ENCODE data around the gene FBLN2.

FBLN2 gene

DNA sequence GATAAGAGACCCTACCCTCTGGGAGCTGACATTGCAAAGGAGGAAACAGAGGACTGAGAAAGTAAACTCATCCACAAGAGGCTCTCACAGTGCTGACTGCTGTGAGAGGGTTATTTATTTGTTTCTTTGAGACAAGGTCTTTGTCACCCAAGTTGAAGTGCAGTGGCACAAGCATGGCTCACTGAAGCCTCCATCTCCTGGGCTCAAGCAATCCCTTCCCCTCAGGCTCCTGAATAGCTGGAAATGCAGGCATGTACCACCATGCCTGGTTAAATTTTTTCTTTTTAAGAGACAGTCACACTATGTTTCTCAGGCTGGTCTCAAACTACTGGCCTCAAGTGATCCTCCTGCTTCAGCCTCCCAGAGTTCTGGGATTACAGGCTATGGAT is 52.8 kb downstream of the FBLN2 start:
- DNase-seq (ENCODE audit: low read depth) = no peak
- H3K4me3 ChIP-seq (ENCODE audit: low read depth, low read length) = no peak overlapping the region
- TF ChIP-seq, protein P1, sequence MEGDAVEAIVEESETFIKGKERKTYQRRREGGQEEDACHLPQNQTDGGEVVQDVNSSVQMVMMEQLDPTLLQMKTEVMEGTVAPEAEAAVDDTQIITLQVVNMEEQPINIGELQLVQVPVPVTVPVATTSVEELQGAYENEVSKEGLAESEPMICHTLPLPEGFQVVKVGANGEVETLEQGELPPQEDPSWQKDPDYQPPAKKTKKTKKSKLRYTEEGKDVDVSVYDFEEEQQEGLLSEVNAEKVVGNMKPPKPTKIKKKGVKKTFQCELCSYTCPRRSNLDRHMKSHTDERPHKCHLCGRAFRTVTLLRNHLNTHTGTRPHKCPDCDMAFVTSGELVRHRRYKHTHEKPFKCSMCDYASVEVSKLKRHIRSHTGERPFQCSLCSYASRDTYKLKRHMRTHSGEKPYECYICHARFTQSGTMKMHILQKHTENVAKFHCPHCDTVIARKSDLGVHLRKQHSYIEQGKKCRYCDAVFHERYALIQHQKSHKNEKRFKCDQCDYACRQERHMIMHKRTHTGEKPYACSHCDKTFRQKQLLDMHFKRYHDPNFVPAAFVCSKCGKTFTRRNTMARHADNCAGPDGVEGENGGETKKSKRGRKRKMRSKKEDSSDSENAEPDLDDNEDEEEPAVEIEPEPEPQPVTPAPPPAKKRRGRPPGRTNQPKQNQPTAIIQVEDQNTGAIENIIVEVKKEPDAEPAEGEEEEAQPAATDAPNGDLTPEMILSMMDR (IDR thresholded peaks at IDR 0.05; ENCODE audit: insufficient read depth, low read depth, low read length, missing control alignments) = no peak

DNA sequence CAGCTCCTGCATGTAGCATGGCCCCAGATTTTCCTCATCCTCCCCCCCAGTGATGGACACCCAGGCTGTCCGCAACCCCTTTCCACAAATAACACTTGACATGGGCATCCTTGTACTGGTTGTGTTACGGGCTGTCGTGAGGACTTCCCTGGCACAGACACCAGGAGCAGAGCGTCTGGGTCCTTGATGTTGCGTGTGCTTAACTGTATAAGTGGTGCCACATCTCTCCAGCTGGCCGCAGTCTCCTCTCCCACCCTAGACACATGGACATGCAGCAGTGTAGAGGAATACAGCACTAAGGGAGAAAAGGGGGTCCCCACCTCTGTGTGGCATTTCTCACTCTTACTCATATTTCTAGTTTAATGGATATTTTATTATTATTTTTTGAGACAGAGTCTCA is 56.6 kb downstream of the FBLN2 start:
- no peak overlapping the region for H3K4me3 ChIP-seq (ENCODE audit: low read depth, low read length)
- no peak for DNase-seq (ENCODE audit: low read depth)
- TF ChIP-seq, protein P1 (IDR thresholded peaks at IDR 0.05; ENCODE audit: insufficient read depth, low read depth, low read length, missing control alignments) = no peak

DNA sequence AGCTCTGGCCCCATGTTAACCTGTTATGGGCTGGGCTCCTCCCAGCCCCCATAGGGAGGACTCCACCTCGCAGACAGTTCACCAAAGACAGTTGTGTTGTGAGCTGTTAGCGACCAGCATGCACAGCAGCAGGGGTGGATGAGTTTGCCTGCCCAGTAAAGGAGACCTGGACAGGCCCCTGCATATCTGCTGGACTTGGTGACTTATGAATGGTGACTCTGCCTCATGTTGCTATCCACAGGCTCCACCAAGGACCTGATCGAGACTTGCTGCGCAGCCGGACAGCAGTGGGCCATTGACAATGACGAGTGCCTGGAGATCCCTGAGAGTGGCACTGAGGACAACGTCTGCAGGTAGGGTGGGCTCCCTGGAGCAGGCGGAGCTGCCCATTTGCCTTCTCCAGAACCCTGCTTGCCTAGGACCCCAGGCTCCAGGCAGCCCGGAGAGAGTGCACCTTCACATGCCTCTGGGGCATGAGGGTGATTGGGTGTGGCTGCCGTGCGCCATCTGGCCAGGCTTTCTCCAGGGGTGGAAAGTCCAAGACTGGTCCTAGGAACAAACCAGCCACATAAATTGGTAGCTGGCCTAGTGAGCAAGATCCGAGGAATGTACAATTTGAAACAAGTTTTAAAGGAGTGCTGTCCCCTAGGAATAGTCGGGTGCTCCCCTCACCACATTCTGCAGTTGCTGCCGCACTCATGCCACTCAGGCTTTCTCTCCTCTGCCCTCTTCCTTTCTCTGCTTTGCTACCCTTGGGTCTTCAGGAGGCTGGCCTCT is 59.1 kb downstream of the FBLN2 start:
- DNase-seq (ENCODE audit: low read depth) = no peak
- H3K4me3 ChIP-seq (ENCODE audit: low read depth, low read length) = no peak overlapping the region
- TF ChIP-seq, protein P1 (IDR thresholded peaks at IDR 0.05; ENCODE audit: insufficient read depth, low read depth, low read length, missing control alignments) = no peak

DNA sequence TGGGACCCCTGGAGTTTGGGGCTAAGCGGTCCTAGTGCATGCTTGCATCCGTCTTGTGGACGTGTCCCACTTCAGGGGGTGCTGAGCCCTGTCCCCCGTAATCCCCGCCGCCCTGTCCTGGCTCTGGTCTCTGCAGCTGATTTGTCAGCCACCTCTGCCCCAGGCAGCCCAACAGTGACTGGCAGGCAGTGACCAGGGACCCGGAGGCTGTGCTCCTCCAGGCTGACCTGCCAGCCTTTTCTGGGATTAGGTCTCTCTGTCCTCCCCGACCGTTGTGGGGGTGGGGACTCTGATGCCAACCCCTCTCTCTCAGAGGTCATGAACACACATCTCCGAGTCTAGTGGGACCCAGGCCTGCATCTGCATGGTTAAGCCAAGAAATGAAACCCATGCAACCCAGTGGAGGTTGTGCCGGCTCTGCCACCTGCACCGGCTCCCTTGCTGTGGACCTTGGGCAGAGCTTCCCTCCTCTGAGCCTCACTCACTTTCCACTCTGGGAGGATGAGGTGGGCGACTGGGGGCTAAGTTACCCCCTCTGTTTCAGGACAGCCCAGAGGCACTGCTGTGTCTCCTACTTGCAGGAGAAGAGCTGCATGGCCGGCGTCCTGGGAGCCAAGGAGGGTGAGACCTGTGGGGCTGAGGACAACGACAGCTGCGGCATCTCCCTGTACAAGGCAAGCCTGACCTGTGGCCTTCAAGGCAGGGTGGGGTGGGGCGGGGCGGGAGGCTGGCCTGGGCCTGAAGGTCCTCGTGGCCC is 60.2 kb downstream of the FBLN2 start:
- DNase-seq (ENCODE audit: low read depth) = no peak
- TF ChIP-seq, protein P1 (IDR thresholded peaks at IDR 0.05; ENCODE audit: insufficient read depth, low read depth, low read length, missing control alignments) = no peak
- no peak overlapping the region for H3K4me3 ChIP-seq (ENCODE audit: low read depth, low read length)

DNA sequence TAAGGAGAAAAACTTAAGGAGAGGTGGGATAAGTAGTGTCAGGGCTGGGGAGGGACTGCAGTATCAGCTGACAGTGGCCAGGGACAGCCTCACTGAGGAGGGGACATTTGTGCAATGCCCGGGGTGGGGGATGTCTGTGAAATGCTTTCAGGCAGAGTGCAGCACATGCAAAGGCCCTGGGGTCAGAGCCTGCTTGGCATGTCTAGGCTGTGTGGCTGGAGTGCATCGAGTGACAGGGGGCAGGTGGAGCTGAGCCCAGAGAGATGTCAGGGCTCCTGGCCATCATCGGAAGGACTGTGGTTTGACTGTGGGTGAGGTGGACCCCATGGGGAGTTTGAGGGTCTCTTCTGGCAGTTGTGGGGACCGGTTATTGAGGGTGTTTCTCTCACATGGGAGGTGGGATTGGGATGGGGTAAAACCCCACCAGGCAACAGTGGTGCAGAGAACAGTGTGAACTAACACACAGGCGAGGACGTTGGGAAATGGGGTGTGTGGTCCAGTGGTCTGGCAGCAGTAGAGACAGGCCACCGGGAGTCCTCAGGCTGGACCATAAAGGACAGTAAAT is 61.2 kb downstream of the FBLN2 start:
- TF ChIP-seq, protein P1 (IDR thresholded peaks at IDR 0.05; ENCODE audit: insufficient read depth, low read depth, low read length, missing control alignments) = no peak
- no peak overlapping the region for H3K4me3 ChIP-seq (ENCODE audit: low read depth, low read length)
- no peak for DNase-seq (ENCODE audit: low read depth)

DNA sequence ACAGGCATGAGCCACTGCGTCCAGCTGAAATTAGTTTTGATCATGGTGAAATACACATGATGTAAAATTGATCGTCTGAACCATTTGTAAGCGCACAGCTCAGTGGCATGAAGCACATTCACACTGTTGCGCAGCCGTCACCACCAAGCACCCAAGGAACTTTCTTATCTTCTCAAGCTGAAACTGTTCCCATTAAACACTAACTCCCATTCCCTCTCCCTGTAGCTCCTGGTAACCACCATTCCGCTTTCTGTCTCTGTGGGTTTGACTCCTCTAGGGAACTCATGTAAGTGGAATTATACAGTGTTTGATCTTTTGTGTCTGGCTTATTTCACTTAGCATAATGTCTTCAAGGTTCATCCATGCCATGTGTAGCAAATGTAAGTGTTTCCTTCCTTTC is 62.3 kb downstream of the FBLN2 start:
- TF ChIP-seq, protein P1 (IDR thresholded peaks at IDR 0.05; ENCODE audit: insufficient read depth, low read depth, low read length, missing control alignments) = no peak
- no peak for DNase-seq (ENCODE audit: low read depth)

More for the DNA sequence above, 62.3 kb downstream of the FBLN2 start:
- H3K4me3 ChIP-seq (ENCODE audit: low read depth, low read length) = no peak overlapping the region
